Urinary bladder (tissue), 4 donors: ENCODE data around the gene WDR1. TPM values are rescaled to one million over a fixed set of nuclear protein-coding genes. Genes with fewer than 3 reads are reported as not detected.

Experiments
- DNase-seq: peaks from one replicate; pipeline ENCODE4 v3.0.0-alpha.2; 2015; ENCODE audit errors: extremely low spot score
- H3K27ac ChIP-seq: one replicate; pipeline ENCODE4 v1.5.1; 2013; ENCODE audit warnings: low read depth, mild to moderate bottlenecking, moderate library complexity
- H3K36me3 ChIP-seq: one replicate; pipeline ENCODE4 v1.6.1; 2013; ENCODE audit warnings: mild to moderate bottlenecking, moderate library complexity; ENCODE audit not compliant: insufficient read depth
- H3K4me1 ChIP-seq: one replicate; pipeline ENCODE4 v1.6.1; 2013; ENCODE audit warnings: mild to moderate bottlenecking, moderate library complexity; ENCODE audit not compliant: insufficient read depth
- H3K4me3 ChIP-seq: one replicate; pipeline ENCODE4 v1.5.1; 2013; ENCODE audit warnings: low read depth, low read length
- WGBS: extraction: QIAGEN DNeasy Blood & Tissue Kit; methylation state at CpG from one replicate; pipeline ENCODE4 v1.1.7; 2013; 5-methylcytosine and 5-hydroxymethylcytosine counted together
- polyA plus RNA-seq: library from polyadenylated mRNA; stranded (reverse); fragments of 200-250 nt; gene quantifications from one replicate; pipeline ENCODE4 v1.2.3, GENCODE V29; 2013
- small RNA-seq: library from RNA; depleted of rRNA; stranded (forward); fragments of <200 nt; gene quantifications from one replicate; pipeline ENCODE3, GENCODE V24; 2014
- total RNA-seq: library from RNA; depleted of rRNA; stranded (reverse); fragments of >200 nt; gene quantifications from one replicate; pipeline ENCODE4 v1.2.3, GENCODE V29; 2014
- donor health status: healthy with polysubstance abuse.
- donor health status: healthy.

The WDR1 gene
- total and polyA plus RNA-seq, 2 donors = 107 to 361 TPM

- WGBS = 62% methylated on average over 4 of the region's 4 CpGs
- DNase-seq = no peak
- no peak overlapping the region for H3K4me3 ChIP-seq
- no peaks in the 10 kb centered on the region for H3K36me3 ChIP-seq
- no peak overlapping the region for H3K27ac ChIP-seq
- peaks cover 2% of the 10 kb centered on the region for H3K4me1 ChIP-seq
Observed at GRCh38 chr4:10028910-10029309, 87.7 kb downstream of the WDR1 start.

GRCh38 chr4:10026485-10026884 lies 90.1 kb downstream of the WDR1 start:
- DNase-seq = no peak
- H3K27ac ChIP-seq = no peak overlapping the region
- WGBS = 88% methylated on average over 9 of the region's 9 CpGs
- no peaks in the 10 kb centered on the region for H3K4me1 ChIP-seq
- H3K4me3 ChIP-seq = no peak overlapping the region
- no peaks in the 10 kb centered on the region for H3K36me3 ChIP-seq

DNA sequence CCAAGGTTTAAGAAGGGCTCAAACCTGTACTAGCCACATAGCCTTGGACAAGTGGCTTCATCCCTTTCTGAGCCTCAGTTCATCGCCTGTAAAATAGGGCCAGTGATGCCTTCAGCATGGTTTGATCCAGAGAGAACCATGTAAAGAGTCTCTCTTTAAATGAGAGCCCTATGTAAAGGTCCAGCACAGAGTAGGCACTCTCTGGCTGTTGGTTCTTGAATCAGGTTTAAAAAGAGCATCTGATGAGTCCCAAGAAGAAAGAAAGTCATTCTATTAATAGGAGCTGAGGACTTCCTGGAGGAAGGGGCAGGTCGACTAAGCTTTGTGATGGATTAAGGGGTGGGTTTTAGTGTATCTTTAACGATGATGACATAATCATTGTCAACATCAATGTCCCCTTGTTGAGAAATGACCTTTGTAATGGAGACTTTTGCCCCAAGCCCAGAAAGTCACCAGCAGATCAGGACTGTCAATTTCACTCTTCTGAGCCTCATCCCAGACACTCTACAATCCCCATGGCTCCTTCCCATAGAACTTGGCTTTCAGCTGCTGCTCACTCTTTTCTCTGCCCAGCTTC lies 91.3 kb downstream of the WDR1 start:
- H3K36me3 ChIP-seq = no peaks in the 10 kb centered on the region
- no peak overlapping the region for H3K27ac ChIP-seq
- no peak overlapping the region for H3K4me3 ChIP-seq
- no peak for DNase-seq
- 76% methylated on average over 3 of the region's 3 CpGs for WGBS
- H3K4me1 ChIP-seq = no peaks in the 10 kb centered on the region

Small RNAs within 50 kb of the gene (small RNA-seq; reads per million reads assigned to genes)
- not detected for gene AC093664.1
- gene MIR3138 = not detected
- gene RNA5SP155 = not detected

Other genes with a start within 250 kb of the WDR1 start
- gene SLC2A9, start 95.3 kb downstream of the WDR1 start, total RNA-seq = 10.4 TPM
- 7.6 TPM for gene SLC2A9, start 95.3 kb downstream of the WDR1 start, polyA plus RNA-seq